B cell (primary cell): Measurements from ENCODE around the gene WWC2. TPM values are rescaled to one million over a fixed set of nuclear protein-coding genes. Genes with fewer than 3 reads are reported as not detected.
A peak's percentile ranks its signal among the peaks of the same experiment; 100 is the strongest.

Experiments
- ATAC-seq: fragments of 200-7000 bp; cut with Tn5 transposase; one replicate; pipeline ENCODE4 v1.10.0; 2021; ENCODE audit warnings: low read depth, mild to moderate bottlenecking, moderate number of reproducible peaks, moderate library complexity
- CTCF ChIA-PET: fragments of 350-600 bp; sonication (Branson Sonifier 250); formaldehyde crosslinking; loops from one replicate; lab custom pipeline; 2021; ENCODE audit warnings: antibody characterized with exemption, inconsistent platforms; lab: Charles Lee
- POLR2A ChIA-PET: fragments of 350-600 bp; sonication (Branson Sonifier 250); formaldehyde crosslinking; loops from one replicate; lab custom pipeline; 2021; ENCODE audit warnings: antibody characterized with exemption; lab: Charles Lee
- DNase-seq: peaks from one replicate; pipeline ENCODE4 v3.0.0; 2013
- H2AFZ ChIP-seq: 2 replicates; pipeline ENCODE4 v1.6.1; 2012; ENCODE audit warnings: mild to moderate bottlenecking, low read depth, low read length; ENCODE audit not compliant: insufficient read depth, poor library complexity, severe bottlenecking
- H3K27ac ChIP-seq, 2 donors: 1 replicate in 1 of 2; 2 replicates in 1 of 2; pipeline ENCODE4 v1.5.1; 2012 to 2013; ENCODE audit warnings: low read length in 2 of 2, mild to moderate bottlenecking in 2 of 2, moderate library complexity in 1 of 2
- H3K27me3 ChIP-seq, 4 experiments: fragments of 200-600 bp in 1 of 4; sonication (generic) in 1 of 4; replicated peaks in 1 of 4; 1 replicate in 2 of 4; 2 replicates in 2 of 4; pipeline versions ENCODE4 v1.6.1 to v1.7.0; 2013 to 2016; ENCODE audit warnings: low read length in 3 of 4, mild to moderate bottlenecking in 2 of 4, mixed read lengths in 1 of 4, moderate library complexity in 1 of 4; ENCODE audit not compliant: insufficient read depth in 4 of 4, control insufficient read depth in 3 of 4; ENCODE audit errors: control extremely low read depth in 1 of 4
- H3K36me3 ChIP-seq, 2 experiments: replicated peaks in 1 of 2; 1 replicate in 1 of 2; 2 replicates in 1 of 2; pipeline versions ENCODE4 v1.6.1 to v1.7.1; 2013; ENCODE audit warnings: low read length in 1 of 2; ENCODE audit not compliant: insufficient read depth in 2 of 2, control insufficient read depth in 1 of 2; ENCODE audit errors: control extremely low read depth in 1 of 2, extremely low read depth in 1 of 2
- H3K4me1 ChIP-seq, 2 donors: fragments of 200-600 bp in 1 of 2; sonication (generic) in 1 of 2; 1 replicate in 1 of 2; 2 replicates in 1 of 2; pipeline versions ENCODE4 v1.5.1 to v1.6.1; 2013 to 2017; ENCODE audit warnings: low read length in 2 of 2; ENCODE audit not compliant: control insufficient read depth in 2 of 2, insufficient read depth in 2 of 2
- H3K4me2 ChIP-seq: replicated peaks from 2 replicates; pipeline ENCODE3; 2012; ENCODE audit warnings: mild to moderate bottlenecking, low read depth, low read length; ENCODE audit not compliant: poor library complexity, severe bottlenecking
- H3K4me3 ChIP-seq, 5 experiments: fragments of 200-600 bp in 1 of 5; sonication (generic) in 1 of 5; 1 replicate in 3 of 5; 2 replicates in 2 of 5; pipeline versions ENCODE4 v1.5.1 to v1.7.0; 2011 to 2016; ENCODE audit warnings: low read length in 4 of 5, mild to moderate bottlenecking in 4 of 5, low read depth in 2 of 5, control low read depth in 1 of 5, moderate library complexity in 1 of 5; ENCODE audit not compliant: insufficient read depth in 1 of 5; ENCODE audit errors: control extremely low read depth in 1 of 5, extremely low read depth in 1 of 5
- H3K79me2 ChIP-seq: fragments of 200-600 bp; sonication (generic); one replicate; pipeline ENCODE4 v1.6.0; 2016; ENCODE audit warnings: low read length; ENCODE audit not compliant: control insufficient read depth, insufficient read depth
- H3K9ac ChIP-seq: fragments of 200-600 bp; sonication (generic); 2 replicates; pipeline ENCODE4 v1.6.1; 2017; ENCODE audit warnings: mild to moderate bottlenecking, low read length, moderate library complexity
- H3K9me3 ChIP-seq, 3 donors: one replicate each; pipeline versions ENCODE4 v1.6.1 to v1.7.1; 2013; ENCODE audit warnings: low read length in 2 of 3; ENCODE audit not compliant: control insufficient read depth in 2 of 3, insufficient read depth in 1 of 3; ENCODE audit errors: control extremely low read depth in 1 of 3
- H4K20me1 ChIP-seq: 2 replicates; pipeline ENCODE4 v1.6.0; 2012; ENCODE audit warnings: mild to moderate bottlenecking, low read length; ENCODE audit not compliant: insufficient read depth, control insufficient read depth, poor library complexity, severe bottlenecking
- H3K27ac Mint-ChIP-seq: one replicate; pipeline ENCODE4 v1.8.0; 2021; ENCODE audit warnings: mixed read lengths
- H3K27me3 Mint-ChIP-seq: one replicate; pipeline ENCODE4 v1.8.0; 2021; ENCODE audit warnings: mixed read lengths
- H3K4me1 Mint-ChIP-seq: one replicate; pipeline ENCODE4 v1.8.0; 2021; ENCODE audit warnings: mixed read lengths
- H3K4me3 Mint-ChIP-seq: one replicate; pipeline ENCODE4 v1.8.0; 2021; ENCODE audit warnings: mixed read lengths
- H3K9me3 Mint-ChIP-seq: one replicate; pipeline ENCODE4 v1.8.0; 2022; ENCODE audit warnings: mixed read lengths; ENCODE audit not compliant: insufficient read depth
- CTCF ChIP-seq: fragments of 200-600 bp; IDR thresholded peaks from one replicate; pipeline ENCODE4 v1.8.0; 2022; ENCODE audit warnings: antibody characterized with exemption, mild to moderate bottlenecking
- EZH2 ChIP-seq: IDR thresholded peaks from 2 replicates; pipeline ENCODE4 v1.6.1; 2012; ENCODE audit warnings: borderline replicate concordance, low read depth, mild to moderate bottlenecking, moderate library complexity, low read length; ENCODE audit not compliant: insufficient read depth, poor library complexity, severe bottlenecking
- WGBS: methylation state at CpG from one replicate; pipeline ENCODE4 v1.1.5; 2013; ENCODE audit warnings: missing lambda C conversion rate; ENCODE audit not compliant: insufficient coverage; 5-methylcytosine and 5-hydroxymethylcytosine counted together
- intact Hi-C: fragments of 100-400 bp; cut with micrococcal nuclease; formaldehyde crosslinking; loops from one replicate; pipeline ENCODE4 v1.10.0; 2022
- polyA plus RNA-seq: library from polyadenylated mRNA; depleted of rRNA; stranded (reverse); fragments of >200 nt; gene quantifications from 2 replicates; pipeline ENCODE4 v1.2.3, GENCODE V29; 2012
- total RNA-seq, 2 donors: library from RNA; stranded (reverse); fragments of 120-200 nt in 1 of 2; gene quantifications; 1 replicate in 1 of 2; 2 replicates in 1 of 2; pipeline versions ENCODE4 v1.2.3 to v1.2.4, GENCODE V29; 2013 to 2022

WWC2 gene
- total and polyA plus RNA-seq, 2 donors (not counting 1 experiment from before 2014, with no cell fraction given): 0.07 to 0.32 TPM

- intact Hi-C loops: no loop called here
- CTCF ChIA-PET: interaction anchor here (0.7 to 2.7 kb wide), 4 partner anchors 8 to 335 kb away, joined by 3 to 7 read pairs (median 4); no protein-coding TSS in a partner anchor
- Histone ChIP-seq H3K4me1 (no peaks in the 10 kb centered on the region), H3K27ac (no peak overlapping the region), H3K9ac (no peak overlapping the region), H3K9me3 (peaks cover 0 to 15% (median 3%) of the 10 kb centered on the region in 3 donors), H4K20me1 (no peaks in the 10 kb centered on the region), H2AFZ (no peak overlapping the region), H3K36me3 (no peaks in the 10 kb centered on the region), H3K27me3 (no peaks in the 10 kb centered on the region), H3K4me3 (no peak overlapping the region), H3K79me2 (no peaks in the 10 kb centered on the region), H3K4me2 (no peak overlapping the region)
- POLR2A ChIA-PET: no interaction called here
- Mint-ChIP-seq H3K27ac (no peak overlapping the region), H3K27me3 (peaks cover 17% of the 10 kb centered on the region), H3K4me3 (no peak overlapping the region), H3K9me3 (peaks cover 9% of the 10 kb centered on the region), H3K4me1 (no peaks in the 10 kb centered on the region)
- no peak for ATAC-seq
- WGBS: no CpG with 5 or more reads among the region's 2 CpGs
- DNase-seq: no peak
- TF ChIP-seq EZH2: no peak
- no peak for TF ChIP-seq CTCF
Measured at GRCh38 chr4:183072176-183072575, 26.9 kb upstream of the WWC2 start.

- no peaks in the 10 kb centered on the region for H3K4me1 Mint-ChIP-seq
- H3K36me3 ChIP-seq: no peaks in the 10 kb centered on the region
- no peak overlapping the region for H2AFZ ChIP-seq
- CTCF ChIA-PET: interaction anchor here (0.6 to 3.9 kb wide), 14 partner anchors 10 to 354 kb away, joined by 3 to 27 read pairs (median 4); no protein-coding TSS in a partner anchor
- TF ChIP-seq CTCF (peak; percentile 35), EZH2 (no peak)
- DNase-seq (no peak), ATAC-seq (no peak)
- H3K4me2 ChIP-seq: no peak overlapping the region
- no CpG with 5 or more reads among the region's 2 CpGs for WGBS
- H3K4me3 Mint-ChIP-seq: no peak overlapping the region
- H3K4me1 ChIP-seq: no peaks in the 10 kb centered on the region
- H4K20me1 ChIP-seq: no peaks in the 10 kb centered on the region
- H3K27me3 ChIP-seq: no peaks in the 10 kb centered on the region
- H3K27ac ChIP-seq: no peak overlapping the region
- H3K79me2 ChIP-seq: no peaks in the 10 kb centered on the region
- H3K9me3 ChIP-seq: peaks cover 0 to 13% (median 0%) of the 10 kb centered on the region in 3 donors
- H3K27ac Mint-ChIP-seq: no peak overlapping the region
- H3K4me3 ChIP-seq: no peak overlapping the region
- H3K27me3 Mint-ChIP-seq: peaks cover 17% of the 10 kb centered on the region
- POLR2A ChIA-PET: no interaction called here
- intact Hi-C loops: no loop called here
- H3K9me3 Mint-ChIP-seq: peaks cover 9% of the 10 kb centered on the region
- no peak overlapping the region for H3K9ac ChIP-seq
Measured at GRCh38 chr4:183073838-183074145, 25.3 kb upstream of the WWC2 start.
